Large intestine (tissue), 12 donors: ENCODE results near the gene GSX1. TPM values are rescaled to one million over a fixed set of nuclear protein-coding genes. Genes with fewer than 3 reads are reported as not detected.
A peak's percentile ranks its signal among the peaks of the same experiment; 100 is the strongest.
"Not testable (repeated sequence)": the region's sequence is repeated elsewhere in the genome, so short reads cannot be mapped to it uniquely, and the experiment has no call there.

Experiments used
- DNase-seq, 2 donors: peaks; one replicate each; pipeline versions ENCODE4 v3.0.0 to v3.0.0-alpha.2; 2013
- H3K27ac ChIP-seq: one replicate; pipeline ENCODE4 v1.5.1; 2013; ENCODE audit warnings: low read length
- H3K27me3 ChIP-seq: 2 replicates; pipeline ENCODE4 v1.6.1; 2013; ENCODE audit warnings: low read length; ENCODE audit not compliant: control insufficient read depth, insufficient read depth
- H3K36me3 ChIP-seq: 2 replicates; pipeline ENCODE4 v1.6.1; 2013; ENCODE audit warnings: low read length; ENCODE audit not compliant: control insufficient read depth, insufficient read depth
- H3K4me1 ChIP-seq: one replicate; pipeline ENCODE4 v1.6.1; 2013; ENCODE audit warnings: low read length; ENCODE audit not compliant: control insufficient read depth, insufficient read depth
- H3K4me3 ChIP-seq: one replicate; pipeline ENCODE4 v1.5.1; 2013; ENCODE audit warnings: low read length
- H3K9me3 ChIP-seq: one replicate; pipeline ENCODE4 v1.6.1; 2013; ENCODE audit warnings: mild to moderate bottlenecking, low read depth, low read length, moderate library complexity; ENCODE audit not compliant: control insufficient read depth
- WGBS: methylation state at CpG from one replicate; pipeline ENCODE4 v1.1.5; 2013; ENCODE audit warnings: low lambda C conversion rate; ENCODE audit not compliant: insufficient coverage; 5-methylcytosine and 5-hydroxymethylcytosine counted together
- long read RNA-seq, 11 donors: transcript quantifications; one replicate each; lab custom pipeline, GENCODE V29; 2026
- polyA plus RNA-seq: library from polyadenylated mRNA; unstranded; fragments of 120-200 nt; gene quantifications from one replicate; pipeline ENCODE4 v1.2.1, GENCODE V29; 2013

Gene GSX1
- polyA plus RNA-seq = not detected
- long read RNA-seq, donor 1 = 0 reads
- long read RNA-seq, donor 2 = 0 reads
- long read RNA-seq, donor 3 = 0 reads
- long read RNA-seq, donor 4 = 0 reads
- long read RNA-seq, donor 5 = 0 reads
- long read RNA-seq, donor 6 = 0 reads
- long read RNA-seq, donor 7 = 0 reads
- long read RNA-seq, donor 8 = 0 reads
- long read RNA-seq, donor 9 = 0 reads
- long read RNA-seq, donor 10 = 0 reads
- long read RNA-seq, donor 11 = 0 reads

GRCh38 chr13:27792393-27793218 is at the start of gene GSX1:
TSS of gene GSX1 (plus strand) at chr13:27792483. CDS start at chr13:27792691, 208 bp downstream.
- peaks cover 8% of the 10 kb centered on the region for H3K4me1 ChIP-seq
- no CpG with 5 or more reads among the region's 87 CpGs for WGBS
- H3K36me3 ChIP-seq = no peaks in the 10 kb centered on the region
- H3K4me3 ChIP-seq = no peak within 1 kb of the TSS
- no peak within 1 kb of the TSS for H3K27ac ChIP-seq
- H3K27me3 ChIP-seq = peaks cover 99% of the 10 kb centered on the region
- H3K9me3 ChIP-seq = peaks cover 10% of the 10 kb centered on the region
- DNase-seq = peak; percentile 73 to 86

DNA sequence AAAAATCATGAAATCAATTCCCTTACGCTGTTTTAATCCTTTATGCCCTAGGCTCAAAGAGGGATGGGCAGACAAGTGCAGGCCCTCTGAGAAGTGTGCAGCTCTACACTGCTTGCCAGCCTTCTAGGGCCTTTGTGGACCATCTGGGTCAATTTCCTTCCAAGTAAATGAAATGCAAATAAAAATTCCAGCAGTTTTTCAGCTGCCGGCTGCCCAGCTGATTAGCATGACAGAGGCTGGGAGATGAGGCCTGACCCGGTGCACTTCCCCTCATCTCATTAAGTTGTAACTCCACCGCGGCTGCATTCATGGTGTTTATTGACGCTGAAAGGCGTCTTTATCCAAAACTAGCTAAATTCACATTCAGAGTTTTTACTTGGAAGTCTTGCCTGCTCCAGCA is 47.5 kb upstream of the GSX1 start:
- H3K4me3 ChIP-seq = no peak overlapping the region
- H3K9me3 ChIP-seq = peaks cover 2% of the 10 kb centered on the region
- DNase-seq = no peak
- no peak overlapping the region for H3K27ac ChIP-seq
- no peaks in the 10 kb centered on the region for H3K4me1 ChIP-seq
- no peaks in the 10 kb centered on the region for H3K36me3 ChIP-seq
- no CpG with 5 or more reads among the region's 7 CpGs for WGBS
- H3K27me3 ChIP-seq = peaks cover 20% of the 10 kb centered on the region

DNA sequence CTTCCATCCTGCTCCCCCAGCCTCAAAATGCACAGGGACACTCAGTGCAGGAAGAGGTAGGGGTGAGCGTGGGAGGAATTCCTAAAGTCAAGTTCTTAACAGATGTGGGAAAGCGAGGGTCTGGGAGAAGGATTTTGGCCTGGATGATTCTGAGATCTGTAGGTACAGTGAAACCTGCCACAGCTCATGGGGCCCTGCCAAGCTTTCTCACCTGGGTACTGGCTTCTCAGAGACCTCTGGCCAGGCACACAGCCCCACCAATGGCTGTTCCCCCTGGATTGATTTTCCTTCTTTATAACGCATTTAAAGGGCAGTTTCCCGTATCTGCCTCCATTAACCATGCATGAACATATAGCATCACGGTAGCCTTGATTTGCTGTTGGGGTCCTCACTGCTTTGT is 47.0 kb upstream of the GSX1 start:
- Histone ChIP-seq H3K27me3 (peaks cover 20% of the 10 kb centered on the region), H3K4me1 (no peaks in the 10 kb centered on the region), H3K36me3 (no peaks in the 10 kb centered on the region), H3K4me3 (no peak overlapping the region), H3K9me3 (peaks cover 2% of the 10 kb centered on the region), H3K27ac (no peak overlapping the region)
- no peak for DNase-seq
- no CpG with 5 or more reads among the region's 5 CpGs for WGBS

GRCh38 chr13:27748143-27748542 is 44.1 kb upstream of the GSX1 start:
- DNase-seq, H3K27ac ChIP-seq, H3K9me3 ChIP-seq, H3K4me1 ChIP-seq, H3K36me3 ChIP-seq, H3K4me3 ChIP-seq: not testable (repeated sequence)
- peaks cover 27% of the 10 kb centered on the region for H3K27me3 ChIP-seq
- no CpG with 5 or more reads among the region's 21 CpGs for WGBS

DNA sequence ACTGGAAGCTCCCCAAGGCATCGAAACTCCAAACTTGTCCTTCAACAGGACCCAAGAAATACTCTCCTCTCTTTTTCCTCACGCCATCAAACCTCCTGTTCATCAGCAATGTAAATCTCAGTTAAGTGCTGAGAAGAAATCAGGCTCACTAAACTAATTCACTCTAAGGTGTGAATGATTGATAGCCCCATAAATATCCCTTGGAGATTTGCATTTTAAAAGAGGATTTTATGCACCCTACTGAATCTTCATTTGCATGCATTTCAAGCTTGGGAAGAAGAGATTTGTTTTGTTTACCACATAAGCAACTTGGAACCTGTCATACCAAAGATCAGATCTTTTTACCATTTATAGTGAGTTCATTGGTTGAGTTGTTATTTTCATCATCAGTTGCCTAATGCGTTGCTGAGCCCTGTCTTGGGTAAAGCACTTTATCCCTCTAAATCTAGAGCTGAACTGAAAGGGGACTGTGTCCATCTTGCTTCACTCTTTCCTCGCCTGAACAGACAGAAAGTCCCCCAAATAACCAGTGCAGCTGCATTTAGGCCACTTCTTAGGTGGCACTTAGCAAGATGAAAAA is 40.2 kb upstream of the GSX1 start:
- 100% methylated on average over 1 of the region's 4 CpGs for WGBS
- Histone ChIP-seq H3K27ac (no peak overlapping the region), H3K27me3 (peaks cover 9% of the 10 kb centered on the region), H3K4me1 (no peaks in the 10 kb centered on the region), H3K9me3 (peaks cover 2% of the 10 kb centered on the region), H3K4me3 (no peak overlapping the region), H3K36me3 (no peaks in the 10 kb centered on the region)
- no peak for DNase-seq

DNA sequence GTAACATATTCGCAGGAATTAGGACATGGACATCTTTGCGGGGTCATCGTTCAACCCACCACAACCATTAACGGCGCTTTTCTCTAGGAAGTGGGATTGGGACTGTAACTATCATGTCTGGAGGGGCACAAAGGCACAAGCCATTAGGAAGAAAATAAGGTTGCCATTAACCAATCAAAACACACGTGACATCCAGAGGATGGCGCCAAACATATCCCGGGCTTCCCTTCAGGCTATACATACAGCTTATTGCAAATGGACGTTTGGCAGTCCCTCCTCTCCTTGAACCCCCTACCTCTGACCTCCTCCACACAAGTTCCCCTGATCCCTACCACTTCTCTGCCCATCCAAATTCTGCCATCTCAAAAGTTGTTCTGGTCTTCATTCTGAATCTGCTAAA is 26.6 kb upstream of the GSX1 start:
- DNase-seq = no peak
- peaks cover 16% of the 10 kb centered on the region for H3K27me3 ChIP-seq
- no peaks in the 10 kb centered on the region for H3K36me3 ChIP-seq
- no peak overlapping the region for H3K4me3 ChIP-seq
- H3K4me1 ChIP-seq = no peaks in the 10 kb centered on the region
- no peak overlapping the region for H3K27ac ChIP-seq
- H3K9me3 ChIP-seq = no peaks in the 10 kb centered on the region
- WGBS = 40% methylated on average over 2 of the region's 9 CpGs

GRCh38 chr13:27770809-27771208 is 21.5 kb upstream of the GSX1 start:
- Histone ChIP-seq H3K9me3 (no peaks in the 10 kb centered on the region), H3K4me1 (no peaks in the 10 kb centered on the region), H3K27me3 (peaks cover 27% of the 10 kb centered on the region), H3K36me3 (no peaks in the 10 kb centered on the region), H3K27ac (no peak overlapping the region), H3K4me3 (no peak overlapping the region)
- peak; percentile 35 to 46 for DNase-seq
- no CpG with 5 or more reads among the region's 3 CpGs for WGBS

GRCh38 chr13:27772651-27773425 is 19.4 kb upstream of the GSX1 start:
- peaks cover 41% of the 10 kb centered on the region for H3K27me3 ChIP-seq
- no peaks in the 10 kb centered on the region for H3K36me3 ChIP-seq
- no peak for DNase-seq
- no peak overlapping the region for H3K27ac ChIP-seq
- no peaks in the 10 kb centered on the region for H3K4me1 ChIP-seq
- no CpG with 5 or more reads among the region's 14 CpGs for WGBS
- no peak overlapping the region for H3K4me3 ChIP-seq
- H3K9me3 ChIP-seq = no peaks in the 10 kb centered on the region

DNA sequence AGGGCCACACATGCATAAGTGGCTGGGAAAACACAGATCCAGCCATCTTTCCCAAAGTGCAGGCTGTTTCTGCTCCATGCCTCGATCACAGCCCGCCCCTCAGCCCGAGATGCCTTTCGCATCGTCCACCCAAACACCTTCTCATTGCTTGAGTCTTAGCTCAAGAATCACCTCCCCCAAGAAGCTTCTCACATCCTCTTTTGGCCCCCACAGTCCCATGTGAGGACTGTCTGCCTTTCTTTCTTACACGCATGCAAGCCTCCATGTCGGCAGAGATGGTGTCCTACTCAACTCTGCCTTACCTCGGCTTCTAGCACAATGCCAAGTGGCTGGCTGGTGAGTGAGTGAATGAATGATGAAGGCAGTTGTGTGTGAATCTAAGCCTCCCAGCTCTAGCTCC is 18.1 kb upstream of the GSX1 start:
- DNase-seq = no peak
- Histone ChIP-seq H3K27ac (no peak overlapping the region), H3K4me1 (no peaks in the 10 kb centered on the region), H3K9me3 (no peaks in the 10 kb centered on the region), H3K27me3 (peaks cover 50% of the 10 kb centered on the region), H3K4me3 (no peak overlapping the region), H3K36me3 (no peaks in the 10 kb centered on the region)
- WGBS = 97% methylated on average over 5 of the region's 8 CpGs

GRCh38 chr13:27774651-27775050 is 17.6 kb upstream of the GSX1 start:
- no peaks in the 10 kb centered on the region for H3K36me3 ChIP-seq
- no peak overlapping the region for H3K4me3 ChIP-seq
- no CpG with 5 or more reads among the region's 2 CpGs for WGBS
- no peaks in the 10 kb centered on the region for H3K4me1 ChIP-seq
- H3K27ac ChIP-seq = no peak overlapping the region
- H3K9me3 ChIP-seq = no peaks in the 10 kb centered on the region
- no peak for DNase-seq
- peaks cover 53% of the 10 kb centered on the region for H3K27me3 ChIP-seq
